VCaP (cell line): ENCODE measurements around the gene EDC4.

Source experiments
- H3K27ac ChIP-seq: fragments of 450-650 bp; 2 replicates; pipeline ENCODE4 v1.5.1; 2017
- TF ChIP-seq, protein P1 (sequence below): fragments of 450-650 bp; conservative IDR thresholded peaks from 2 replicates; pipeline ENCODE4 v1.5.1; 2017; ENCODE audit warnings: mild to moderate bottlenecking, moderate library complexity

Gene EDC4

DNA sequence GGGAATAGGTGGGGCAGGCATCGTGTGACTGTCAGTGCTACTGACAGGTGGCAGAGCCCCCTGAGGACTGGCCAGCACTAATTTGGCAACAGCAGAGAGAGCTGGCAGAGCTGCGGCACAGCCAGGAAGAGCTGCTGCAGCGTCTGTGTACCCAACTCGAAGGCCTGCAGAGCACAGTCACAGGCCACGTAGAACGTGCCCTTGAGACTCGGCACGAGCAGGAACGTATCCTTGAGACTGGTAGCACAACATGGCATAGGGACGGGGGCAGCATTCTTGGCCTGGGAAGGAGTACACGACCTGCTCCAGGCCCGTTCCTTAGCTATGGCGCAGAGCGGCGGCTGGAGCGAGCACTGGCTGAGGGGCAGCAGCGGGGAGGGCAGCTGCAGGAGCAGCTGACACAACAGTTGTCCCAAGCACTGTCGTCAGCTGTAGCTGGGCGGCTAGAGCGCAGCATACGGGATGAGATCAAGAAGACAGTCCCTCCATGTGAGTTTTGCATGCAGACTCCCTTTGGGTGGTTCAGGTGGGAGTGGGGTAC is 8.8 kb downstream of the EDC4 start:
- H3K27ac ChIP-seq, result no peak overlapping the region
- TF ChIP-seq, protein P1, sequence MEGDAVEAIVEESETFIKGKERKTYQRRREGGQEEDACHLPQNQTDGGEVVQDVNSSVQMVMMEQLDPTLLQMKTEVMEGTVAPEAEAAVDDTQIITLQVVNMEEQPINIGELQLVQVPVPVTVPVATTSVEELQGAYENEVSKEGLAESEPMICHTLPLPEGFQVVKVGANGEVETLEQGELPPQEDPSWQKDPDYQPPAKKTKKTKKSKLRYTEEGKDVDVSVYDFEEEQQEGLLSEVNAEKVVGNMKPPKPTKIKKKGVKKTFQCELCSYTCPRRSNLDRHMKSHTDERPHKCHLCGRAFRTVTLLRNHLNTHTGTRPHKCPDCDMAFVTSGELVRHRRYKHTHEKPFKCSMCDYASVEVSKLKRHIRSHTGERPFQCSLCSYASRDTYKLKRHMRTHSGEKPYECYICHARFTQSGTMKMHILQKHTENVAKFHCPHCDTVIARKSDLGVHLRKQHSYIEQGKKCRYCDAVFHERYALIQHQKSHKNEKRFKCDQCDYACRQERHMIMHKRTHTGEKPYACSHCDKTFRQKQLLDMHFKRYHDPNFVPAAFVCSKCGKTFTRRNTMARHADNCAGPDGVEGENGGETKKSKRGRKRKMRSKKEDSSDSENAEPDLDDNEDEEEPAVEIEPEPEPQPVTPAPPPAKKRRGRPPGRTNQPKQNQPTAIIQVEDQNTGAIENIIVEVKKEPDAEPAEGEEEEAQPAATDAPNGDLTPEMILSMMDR, result no peak

DNA sequence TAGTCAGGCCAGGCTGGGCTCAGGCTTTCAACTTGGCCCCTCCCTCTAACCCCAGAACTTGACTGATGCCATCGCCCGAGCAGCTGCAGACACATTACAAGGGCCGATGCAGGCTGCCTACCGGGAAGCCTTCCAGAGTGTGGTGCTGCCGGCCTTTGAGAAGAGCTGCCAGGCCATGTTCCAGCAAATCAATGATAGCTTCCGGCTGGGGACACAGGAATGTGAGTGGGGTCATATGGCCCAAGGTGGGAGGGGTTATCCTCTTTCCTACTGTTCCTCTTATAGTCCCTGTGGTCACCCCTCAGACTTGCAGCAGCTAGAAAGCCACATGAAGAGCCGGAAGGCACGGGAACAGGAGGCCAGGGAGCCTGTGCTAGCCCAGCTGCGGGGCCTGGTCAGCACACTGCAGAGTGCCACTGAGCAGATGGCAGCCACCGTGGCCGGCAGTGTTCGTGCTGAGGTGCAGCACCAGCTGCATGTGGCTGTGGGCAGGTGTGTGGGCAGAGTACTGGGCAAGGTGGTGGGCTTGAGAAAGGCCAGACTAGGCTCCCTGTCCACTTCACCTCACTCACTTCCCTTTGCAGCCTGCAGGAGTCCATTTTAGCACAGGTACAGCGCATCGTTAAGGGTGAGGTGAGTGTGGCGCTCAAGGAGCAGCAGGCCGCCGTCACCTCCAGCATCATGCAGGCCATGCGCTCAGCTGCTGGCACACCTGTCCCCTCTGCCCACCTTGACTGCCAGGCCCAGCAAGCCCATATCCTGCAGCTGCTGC is 9.7 kb downstream of the EDC4 start:
- no peak overlapping the region for H3K27ac ChIP-seq
- TF ChIP-seq, protein P1, result no peak

DNA sequence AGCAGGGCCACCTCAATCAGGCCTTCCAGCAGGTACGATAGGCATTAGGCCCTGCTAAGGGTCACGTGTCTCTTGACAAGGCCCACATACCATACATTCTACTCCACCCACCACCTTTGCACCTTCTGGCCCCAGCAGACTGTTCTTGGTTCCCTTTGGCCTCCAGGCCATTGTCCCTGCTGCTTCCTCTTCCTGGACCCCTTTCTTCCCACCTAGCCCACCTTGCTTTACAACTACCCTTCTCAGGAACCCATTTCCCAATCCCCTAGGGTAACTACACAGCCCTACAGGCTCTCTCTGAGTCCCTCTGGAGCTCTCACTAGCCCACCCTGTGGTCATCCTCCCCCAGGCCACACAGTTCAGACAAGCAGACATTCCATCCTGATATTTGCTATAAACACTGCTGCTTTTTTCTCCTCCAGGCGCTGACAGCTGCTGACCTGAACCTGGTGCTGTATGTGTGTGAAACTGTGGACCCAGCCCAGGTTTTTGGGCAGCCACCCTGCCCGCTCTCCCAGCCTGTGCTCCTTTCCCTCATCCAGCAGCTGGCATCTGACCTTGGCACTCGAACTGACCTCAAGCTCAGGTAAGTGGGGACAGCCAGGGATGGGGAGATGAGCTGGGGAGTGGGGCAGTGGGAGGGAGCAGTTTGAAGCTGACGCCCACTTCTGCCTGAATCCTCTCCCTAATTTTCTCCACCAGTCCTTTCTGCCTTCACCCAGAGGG is 10.5 kb downstream of the EDC4 start:
- TF ChIP-seq, protein P1, result no peak
- H3K27ac ChIP-seq, result no peak overlapping the region

DNA sequence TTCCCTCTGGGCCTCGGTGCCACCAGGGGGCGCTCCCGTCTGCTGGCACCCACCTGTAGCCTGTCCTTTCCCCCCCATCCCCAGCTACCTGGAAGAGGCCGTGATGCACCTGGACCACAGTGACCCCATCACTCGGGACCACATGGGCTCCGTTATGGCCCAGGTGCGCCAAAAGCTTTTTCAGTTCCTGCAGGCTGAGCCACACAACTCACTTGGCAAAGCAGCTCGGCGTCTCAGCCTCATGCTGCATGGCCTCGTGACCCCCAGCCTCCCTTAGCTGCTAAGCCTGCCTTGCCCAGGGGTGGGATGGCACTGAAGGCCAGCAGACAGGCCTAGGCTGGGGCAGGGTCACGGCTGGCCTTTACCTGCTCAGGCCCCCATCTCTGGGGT is 11.0 kb downstream of the EDC4 start:
- TF ChIP-seq, protein P1, result peak; percentile 83
- no peak overlapping the region; the same call in 1 of the 2 replicates for H3K27ac ChIP-seq

DNA sequence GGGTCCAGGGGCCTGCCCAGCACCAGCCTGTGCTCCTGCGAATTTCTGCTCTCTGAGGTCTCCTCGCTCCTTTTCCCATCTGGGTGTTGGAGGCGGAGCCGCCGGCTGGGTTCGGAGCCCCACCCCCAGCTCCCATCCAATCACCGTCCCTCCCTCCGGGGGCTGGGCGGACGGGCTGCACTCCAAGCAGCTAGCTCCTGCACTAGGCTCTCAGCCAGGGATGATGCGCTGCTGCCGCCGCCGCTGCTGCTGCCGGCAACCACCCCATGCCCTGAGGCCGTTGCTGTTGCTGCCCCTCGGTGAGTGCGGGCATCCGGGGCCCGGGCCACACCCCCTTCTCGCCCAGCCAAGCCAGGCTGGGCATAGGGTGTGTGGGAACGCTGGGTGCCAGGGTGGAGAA is 11.8 kb downstream of the EDC4 start, which contains the start of gene NRN1L:
Gene NRN1L (plus strand): TSS at position 202 of the 400 bp plus-strand sequence. CDS start 19 bp downstream, at position 221.
- H3K27ac ChIP-seq, result no peak within 1 kb of the TSS; the same call in 1 of the 2 replicates
- TF ChIP-seq, protein P1, result no peak

DNA sequence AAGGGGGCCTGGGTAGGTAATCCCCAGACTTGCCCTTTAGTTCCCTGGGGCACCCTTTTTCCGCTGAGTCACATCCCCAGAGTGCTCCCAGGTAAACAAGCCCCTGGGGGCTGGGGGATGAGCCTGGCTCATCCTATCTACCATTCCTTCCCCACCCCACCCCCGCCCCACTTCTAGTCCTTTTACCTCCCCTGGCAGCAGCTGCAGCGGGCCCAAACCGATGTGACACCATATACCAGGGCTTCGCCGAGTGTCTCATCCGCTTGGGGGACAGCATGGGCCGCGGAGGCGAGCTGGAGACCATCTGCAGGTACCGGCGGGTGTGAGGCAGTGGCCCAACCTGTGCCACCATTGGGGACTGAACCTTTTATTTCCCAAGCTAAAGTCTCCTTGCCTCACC is 12.7 kb downstream of the EDC4 start:
- H3K27ac ChIP-seq, result no peak overlapping the region
- TF ChIP-seq, protein P1, result no peak

DNA sequence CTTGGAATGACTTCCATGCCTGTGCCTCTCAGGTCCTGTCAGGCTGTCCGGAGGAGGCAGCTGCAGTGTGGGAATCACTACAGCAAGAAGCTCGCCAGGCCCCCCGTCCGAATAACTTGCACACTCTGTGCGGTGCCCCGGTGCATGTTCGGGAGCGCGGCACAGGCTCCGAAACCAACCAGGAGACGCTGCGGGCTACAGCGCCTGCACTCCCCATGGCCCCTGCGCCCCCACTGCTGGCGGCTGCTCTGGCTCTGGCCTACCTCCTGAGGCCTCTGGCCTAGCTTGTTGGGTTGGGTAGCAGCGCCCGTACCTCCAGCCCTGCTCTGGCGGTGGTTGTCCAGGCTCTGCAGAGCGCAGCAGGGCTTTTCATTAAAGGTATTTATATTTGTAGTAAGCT is 13.1 kb downstream of the EDC4 start:
- H3K27ac ChIP-seq, result no peak overlapping the region
- TF ChIP-seq, protein P1, result no peak
